ENCODE data around the gene NOP56. TPM values are rescaled to one million over a fixed set of nuclear protein-coding genes. Genes with fewer than 3 reads are reported as not detected.

NOP56 gene, protein sequence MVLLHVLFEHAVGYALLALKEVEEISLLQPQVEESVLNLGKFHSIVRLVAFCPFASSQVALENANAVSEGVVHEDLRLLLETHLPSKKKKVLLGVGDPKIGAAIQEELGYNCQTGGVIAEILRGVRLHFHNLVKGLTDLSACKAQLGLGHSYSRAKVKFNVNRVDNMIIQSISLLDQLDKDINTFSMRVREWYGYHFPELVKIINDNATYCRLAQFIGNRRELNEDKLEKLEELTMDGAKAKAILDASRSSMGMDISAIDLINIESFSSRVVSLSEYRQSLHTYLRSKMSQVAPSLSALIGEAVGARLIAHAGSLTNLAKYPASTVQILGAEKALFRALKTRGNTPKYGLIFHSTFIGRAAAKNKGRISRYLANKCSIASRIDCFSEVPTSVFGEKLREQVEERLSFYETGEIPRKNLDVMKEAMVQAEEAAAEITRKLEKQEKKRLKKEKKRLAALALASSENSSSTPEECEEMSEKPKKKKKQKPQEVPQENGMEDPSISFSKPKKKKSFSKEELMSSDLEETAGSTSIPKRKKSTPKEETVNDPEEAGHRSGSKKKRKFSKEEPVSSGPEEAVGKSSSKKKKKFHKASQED
- 390 and 441 TPM in 2 replicates for polyA plus RNA-seq (2014; cell fraction: cytosol; rRNA removed)
- 1,635 and 2,094 TPM in 2 replicates for polyA plus RNA-seq (2014; cell fraction: nucleus; rRNA removed)

DNA sequence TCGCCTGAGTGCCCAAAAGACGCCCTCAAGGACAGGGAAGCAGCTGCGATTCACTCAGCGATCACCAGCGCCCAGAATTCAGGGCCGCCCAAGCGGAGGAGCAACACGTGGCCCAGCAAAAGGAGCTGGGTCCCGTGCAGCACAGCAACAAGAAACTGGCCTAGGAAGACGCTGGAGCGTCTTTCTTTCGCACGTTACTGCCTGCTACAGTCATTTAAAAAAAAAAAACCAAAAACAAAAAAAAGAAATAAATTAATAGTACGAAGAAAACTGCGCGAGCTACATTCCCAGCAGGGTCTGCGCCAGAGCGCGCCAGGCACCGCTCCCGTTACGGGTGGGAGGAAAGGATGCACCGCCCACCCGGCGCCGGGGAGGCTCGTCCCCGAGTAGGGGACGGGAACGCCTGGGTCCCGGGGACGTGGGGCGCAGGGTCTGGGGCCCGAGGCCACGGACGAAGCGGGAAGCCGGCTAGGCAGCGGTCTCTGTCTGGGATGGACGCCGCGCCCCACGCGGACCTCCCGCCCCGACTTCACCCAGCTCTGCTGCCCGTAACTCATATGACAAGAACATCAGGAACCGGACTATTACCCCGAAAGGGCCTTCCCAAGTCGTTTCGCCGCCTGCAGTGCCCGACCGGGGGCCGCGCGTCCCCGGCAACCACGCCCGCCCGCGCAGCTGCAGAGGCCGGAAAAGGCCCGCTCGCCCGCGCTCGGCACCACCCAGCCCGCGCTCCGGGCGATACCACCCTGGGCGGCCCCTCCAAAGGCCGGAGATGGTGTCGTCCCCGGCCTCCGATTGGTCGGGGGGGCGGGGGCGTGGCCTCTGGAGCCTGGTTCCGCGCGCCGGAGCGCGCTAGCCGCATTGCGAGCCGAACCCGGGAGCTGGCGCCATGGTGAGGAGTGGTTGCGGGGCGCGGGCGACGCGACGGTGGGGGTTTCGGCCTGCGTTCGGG, at the start of gene NOP56:
TSS of gene NOP56 (plus strand) at position 861 of the 952 bp plus-strand sequence. CDS start at position 890, 29 bp downstream.
- peak; percentile 93 for DNase-seq (ENCODE audit: low spot score)

DNA sequence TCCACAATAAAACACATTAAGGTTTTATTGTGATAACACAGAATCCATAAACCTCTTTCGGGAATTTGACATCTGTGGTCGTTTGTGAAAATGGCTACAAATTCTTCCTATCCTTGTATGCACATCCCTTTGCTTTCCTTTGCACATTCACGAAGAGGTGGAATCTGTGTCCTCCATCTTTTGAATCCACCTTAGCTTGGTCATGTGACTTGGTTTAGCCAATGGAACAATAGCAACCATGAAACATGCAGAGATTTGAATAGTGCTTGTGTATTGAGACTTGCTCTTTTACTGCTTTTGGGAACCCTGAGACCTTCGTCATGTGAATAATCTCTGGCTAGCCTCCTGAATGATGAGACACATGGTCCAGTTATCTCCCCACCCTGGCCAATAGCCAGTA, 49.7 kb upstream of the NOP56 start:
- DNase-seq (ENCODE audit: low spot score), result peak; percentile 30

DNA sequence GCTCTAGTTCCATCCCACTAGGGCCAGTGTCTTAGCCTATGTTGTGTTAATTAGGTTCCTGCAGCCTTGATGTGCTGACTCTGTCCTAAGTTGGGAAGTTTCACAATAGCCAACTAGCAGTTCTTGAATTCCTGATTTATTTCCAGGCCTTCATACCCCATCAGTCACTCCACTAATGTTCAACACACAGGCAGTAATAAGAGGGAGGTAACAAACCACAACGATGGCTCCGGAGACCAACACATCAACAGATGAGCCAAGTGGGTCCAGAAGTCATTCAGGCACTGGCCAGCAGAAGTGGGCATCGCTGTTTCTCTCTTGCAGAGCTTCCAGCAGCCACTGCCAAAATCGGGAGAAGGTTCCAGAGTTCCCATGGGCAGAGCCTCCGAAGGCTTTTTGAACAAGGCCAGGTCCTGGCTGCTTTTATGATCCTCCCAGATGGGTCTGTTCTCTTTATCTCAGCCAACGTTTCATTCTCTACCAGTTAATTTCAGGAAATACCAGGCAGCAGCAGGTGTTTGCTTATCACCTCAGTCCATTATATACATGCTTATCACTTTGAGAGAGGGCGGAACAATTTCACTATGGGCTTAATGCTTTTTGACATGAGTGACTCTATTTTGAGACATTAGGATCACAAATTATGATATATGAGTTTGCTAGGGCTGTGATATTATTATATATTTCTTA, 48.5 kb upstream of the NOP56 start:
- peak; percentile 89 for DNase-seq (ENCODE audit: low spot score)

DNA sequence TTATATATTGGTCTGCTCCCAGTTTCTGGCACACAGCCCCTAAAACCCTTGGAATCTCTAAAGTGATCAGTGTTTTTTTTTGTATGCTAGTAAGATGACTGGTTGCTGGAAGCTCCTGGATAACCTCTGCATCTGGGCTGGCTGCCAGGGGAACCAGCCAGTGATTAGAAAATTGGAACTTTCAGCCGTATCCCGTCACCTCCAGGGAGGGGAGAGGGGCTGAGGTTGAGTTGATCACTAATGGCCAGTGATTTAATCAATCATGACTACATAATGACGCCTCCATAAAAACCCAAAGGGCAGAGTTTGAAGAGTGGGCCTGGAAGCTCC, 48.0 kb upstream of the NOP56 start:
- no peak for DNase-seq (ENCODE audit: low spot score)

DNA sequence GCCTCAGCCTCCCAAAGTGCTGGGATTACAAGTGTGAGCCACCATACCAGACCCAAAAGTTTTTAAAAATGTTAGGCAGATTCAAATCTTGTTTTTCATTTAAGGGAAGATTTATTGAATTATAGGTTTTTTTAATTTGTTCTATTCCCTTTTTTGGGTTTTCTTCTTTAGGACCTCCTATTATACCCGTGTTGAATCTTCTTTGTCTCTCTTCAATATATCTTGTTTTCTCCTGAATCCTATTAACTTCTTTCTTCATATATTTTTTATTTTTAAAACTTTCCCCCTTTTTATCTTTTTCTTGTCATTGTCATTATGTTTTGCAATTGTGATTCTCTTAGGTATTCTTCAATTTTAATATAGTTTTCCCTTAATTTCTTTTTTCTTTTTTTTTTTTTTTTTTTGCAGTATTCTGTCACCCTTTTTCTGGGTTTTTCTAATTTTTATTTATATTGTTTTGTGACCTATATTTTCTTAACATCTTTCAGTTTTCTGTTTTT, 45.9 kb upstream of the NOP56 start:
- no peak for DNase-seq (ENCODE audit: low spot score)

DNA sequence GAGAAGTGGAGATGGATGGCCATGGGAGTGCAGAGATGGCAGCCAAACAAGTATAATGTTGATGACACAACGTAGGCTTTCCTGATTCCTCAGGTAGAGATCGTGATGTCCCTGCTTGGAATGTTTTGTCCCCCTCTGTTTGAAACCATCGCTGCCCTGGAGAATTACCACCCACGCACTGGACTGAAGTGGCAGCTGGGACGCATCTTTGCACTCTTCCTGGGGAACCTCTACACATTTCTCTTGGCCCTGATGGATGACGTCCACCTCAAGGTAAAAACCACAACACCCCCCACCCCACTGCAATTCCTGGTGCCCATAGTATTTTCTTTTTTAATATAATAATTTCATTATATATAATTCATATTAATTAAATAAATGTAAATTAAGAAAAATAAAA, 42.1 kb upstream of the NOP56 start:
- DNase-seq (ENCODE audit: low spot score), result no peak

DNA sequence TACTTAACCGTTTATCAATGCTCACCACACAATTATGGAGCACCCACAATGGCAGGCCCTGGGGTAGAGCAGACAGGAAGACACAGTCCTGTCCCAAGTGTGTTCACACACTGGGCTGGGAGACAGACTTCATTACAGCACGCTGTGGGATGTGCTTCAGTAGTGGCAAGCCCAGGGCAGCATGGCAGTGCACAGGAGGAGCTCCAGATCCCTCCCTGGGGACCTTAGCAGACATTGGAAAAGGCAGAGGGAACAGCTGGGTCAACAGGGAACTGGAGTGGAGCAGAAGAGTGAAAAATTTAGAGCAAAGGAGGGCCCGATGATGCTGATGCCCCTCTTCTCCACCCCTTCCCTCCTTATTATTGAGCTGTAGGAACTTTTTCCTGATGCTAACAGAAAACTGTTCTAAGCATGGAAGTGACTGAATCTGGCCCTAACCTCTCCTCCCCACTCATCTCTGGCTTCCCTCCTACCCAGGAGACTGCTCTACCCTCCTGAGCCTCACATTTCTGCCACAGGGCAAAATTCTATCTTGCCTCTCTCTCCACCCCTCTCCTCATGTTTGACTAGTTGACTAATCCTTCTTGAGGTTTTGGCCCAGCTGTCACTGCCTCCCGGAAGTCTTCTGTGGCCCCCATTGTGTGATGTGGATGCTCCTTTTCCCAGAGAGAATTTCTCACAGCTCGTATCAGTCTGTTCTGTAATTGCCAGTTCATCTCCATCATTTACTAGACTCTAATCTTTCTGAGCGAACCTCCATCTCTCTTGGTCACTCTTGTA, 41.3 kb upstream of the NOP56 start:
- DNase-seq (ENCODE audit: low spot score), result peak; percentile 83

DNA sequence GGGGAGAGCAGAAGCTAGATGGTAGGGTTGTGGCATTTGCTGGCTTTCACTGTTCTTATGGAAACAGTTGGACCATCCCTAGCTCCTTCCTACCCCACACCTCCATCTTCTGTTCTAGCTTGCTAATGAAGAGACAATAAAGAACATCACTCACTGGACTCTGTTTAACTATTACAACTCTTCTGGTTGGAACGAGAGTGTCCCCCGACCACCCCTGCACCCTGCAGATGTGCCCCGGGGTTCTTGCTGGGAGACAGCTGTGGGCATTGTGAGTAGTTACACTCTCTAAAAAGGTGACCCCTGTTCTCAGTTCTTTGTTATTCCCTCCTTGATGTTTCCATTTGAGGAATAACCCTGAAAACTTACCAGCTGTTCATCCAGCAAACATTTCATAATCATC, 40.4 kb upstream of the NOP56 start:
- no peak for DNase-seq (ENCODE audit: low spot score)

DNA sequence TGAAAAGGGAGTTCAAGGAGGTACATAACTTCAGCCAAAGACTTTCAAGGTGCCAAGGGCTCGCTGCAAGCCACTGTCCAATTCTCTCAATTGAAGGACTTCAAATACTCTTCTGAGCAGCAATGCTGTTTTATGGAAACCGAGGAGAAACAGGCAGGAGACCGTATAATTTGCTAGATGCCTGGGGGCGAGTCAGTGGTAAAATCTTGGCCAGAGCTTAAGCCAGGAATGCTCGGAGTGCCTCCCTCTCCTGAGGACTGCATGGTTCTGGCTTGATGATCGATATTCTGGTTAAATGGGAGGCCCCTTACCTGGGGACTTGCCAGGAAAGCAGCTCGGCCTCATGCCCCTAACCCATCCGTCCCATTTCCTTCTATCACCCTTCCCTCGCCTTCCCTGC, 35.8 kb upstream of the NOP56 start:
- no peak for DNase-seq (ENCODE audit: low spot score)

DNA sequence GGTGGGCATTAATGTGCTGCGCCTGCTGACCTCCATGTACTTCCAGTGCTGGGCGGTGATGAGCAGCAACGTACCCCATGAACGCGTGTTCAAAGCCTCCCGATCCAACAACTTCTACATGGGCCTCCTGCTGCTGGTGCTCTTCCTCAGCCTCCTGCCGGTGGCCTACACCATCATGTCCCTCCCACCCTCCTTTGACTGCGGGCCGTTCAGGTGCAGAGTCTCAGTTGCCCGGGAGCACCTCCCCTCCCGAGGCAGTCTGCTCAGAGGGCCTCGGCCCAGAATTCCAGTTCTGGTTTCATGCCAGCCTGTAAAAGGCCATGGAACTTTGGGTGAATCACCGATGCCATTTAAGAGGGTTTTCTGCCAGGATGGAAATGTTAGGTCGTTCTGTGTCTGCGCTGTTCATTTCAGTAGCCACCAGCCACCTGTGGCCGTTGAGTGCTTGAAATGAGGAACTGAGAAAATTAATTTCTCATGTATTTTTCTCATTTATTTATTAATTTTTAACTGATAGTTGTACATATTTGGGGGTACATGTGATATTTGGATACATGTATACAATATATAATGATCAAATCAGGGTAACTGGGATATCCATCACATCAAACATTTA, 35.2 kb upstream of the NOP56 start:
- DNase-seq (ENCODE audit: low spot score), result no peak

DNA sequence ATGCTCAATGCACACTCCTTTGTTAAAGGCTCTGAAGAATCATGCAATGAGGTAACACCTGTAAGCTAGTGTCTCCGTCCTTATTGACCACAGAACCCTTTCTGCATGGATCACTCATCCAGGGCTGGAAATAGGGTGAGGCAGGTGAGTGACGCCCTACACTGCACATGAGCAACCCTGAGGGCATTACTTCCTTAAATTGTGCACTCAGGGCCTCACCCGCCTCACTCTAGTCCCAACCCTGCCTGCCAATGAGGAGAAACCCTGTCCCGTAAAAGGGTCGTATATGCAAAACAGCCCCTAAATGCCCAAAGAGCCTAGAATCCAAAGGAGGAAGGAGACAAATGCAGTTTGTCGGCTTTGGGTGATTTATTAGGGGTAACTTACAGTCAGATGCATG, 33.6 kb upstream of the NOP56 start:
- DNase-seq (ENCODE audit: low spot score), result no peak

DNA sequence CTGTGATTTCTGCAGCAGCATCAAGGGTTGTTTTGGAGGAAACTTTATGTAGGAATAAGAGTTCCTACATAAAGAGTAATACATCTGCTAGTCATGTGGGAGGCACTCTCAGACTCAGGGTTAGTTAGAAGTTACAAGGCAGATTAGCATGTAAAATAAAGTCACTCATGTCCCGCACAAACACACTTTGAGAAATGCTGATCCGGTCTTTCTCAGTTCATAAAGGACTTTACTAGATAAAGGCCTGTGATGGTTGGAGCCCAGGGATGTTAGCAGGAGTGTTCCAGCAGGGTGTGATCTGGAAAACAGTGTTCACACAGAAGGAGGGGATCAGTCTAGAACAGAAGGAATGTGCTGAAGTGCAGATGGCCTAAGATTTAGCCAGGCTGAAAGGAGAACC, 33.1 kb upstream of the NOP56 start:
- no peak for DNase-seq (ENCODE audit: low spot score)

DNA sequence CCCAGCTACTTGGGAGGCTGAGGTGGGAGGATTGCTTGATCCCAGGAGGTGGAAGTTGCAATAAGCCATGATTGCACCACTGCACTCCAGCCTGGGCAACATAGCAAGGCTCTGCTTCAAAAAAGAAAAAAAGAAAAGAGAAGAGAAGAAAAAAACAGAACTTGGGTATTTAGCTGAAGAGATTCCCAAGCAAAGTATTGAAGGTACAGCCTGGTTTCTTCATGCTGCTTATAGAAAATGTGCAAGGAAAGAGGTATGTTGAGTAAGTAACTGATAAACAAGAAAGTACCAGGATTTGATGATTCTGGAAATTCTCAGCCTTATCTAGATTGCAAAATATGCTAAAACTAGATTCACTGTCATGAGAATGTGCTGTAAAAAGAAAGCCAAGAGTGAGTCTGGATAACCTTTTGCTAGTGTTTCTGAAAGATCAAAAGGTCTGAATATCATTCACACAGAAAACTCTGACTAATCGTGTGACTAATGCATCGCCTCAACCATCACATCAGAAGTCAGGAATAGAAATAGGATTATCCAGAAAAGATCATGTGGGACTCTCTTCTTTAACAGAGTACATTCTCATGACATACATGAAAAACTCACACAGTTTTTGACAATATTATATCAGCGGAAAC, 32.4 kb upstream of the NOP56 start:
- no peak for DNase-seq (ENCODE audit: low spot score)

DNA sequence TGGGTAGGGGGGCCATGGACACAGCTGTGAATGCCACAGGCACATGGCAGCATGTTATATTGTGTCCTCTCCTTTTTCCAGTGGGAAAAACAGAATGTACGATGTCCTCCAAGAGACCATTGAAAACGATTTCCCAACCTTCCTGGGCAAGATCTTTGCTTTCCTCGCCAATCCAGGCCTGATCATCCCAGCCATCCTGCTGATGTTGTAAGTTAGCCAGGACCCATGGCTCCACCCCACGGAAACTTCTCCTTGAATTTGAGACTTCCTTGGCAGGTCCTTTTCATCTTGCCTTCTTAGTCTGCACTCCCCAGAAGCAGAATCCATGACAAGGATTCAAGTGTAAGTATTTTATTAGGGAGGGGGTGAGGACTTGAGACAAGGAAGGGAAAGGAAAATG, 28.2 kb upstream of the NOP56 start:
- DNase-seq (ENCODE audit: low spot score), result no peak

DNA sequence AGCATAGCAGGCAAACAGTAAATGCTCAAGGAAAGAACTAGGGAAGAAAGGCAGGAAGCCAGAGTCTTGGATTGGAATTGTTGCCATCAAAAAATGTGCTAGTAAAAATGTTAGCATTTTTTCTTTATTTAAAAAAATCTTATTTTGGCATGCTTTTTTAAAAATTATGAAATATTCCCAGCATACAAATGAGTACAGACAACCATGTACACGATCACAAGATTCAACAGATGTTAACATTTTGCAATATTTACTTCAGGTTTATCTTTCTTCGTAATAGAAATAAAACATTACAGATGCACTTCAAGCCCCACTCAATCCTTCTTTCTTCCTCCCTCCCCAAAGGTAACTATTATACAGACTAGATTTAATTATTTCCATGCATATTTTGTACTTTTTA, 27.4 kb upstream of the NOP56 start:
- DNase-seq (ENCODE audit: low spot score), result no peak

DNA sequence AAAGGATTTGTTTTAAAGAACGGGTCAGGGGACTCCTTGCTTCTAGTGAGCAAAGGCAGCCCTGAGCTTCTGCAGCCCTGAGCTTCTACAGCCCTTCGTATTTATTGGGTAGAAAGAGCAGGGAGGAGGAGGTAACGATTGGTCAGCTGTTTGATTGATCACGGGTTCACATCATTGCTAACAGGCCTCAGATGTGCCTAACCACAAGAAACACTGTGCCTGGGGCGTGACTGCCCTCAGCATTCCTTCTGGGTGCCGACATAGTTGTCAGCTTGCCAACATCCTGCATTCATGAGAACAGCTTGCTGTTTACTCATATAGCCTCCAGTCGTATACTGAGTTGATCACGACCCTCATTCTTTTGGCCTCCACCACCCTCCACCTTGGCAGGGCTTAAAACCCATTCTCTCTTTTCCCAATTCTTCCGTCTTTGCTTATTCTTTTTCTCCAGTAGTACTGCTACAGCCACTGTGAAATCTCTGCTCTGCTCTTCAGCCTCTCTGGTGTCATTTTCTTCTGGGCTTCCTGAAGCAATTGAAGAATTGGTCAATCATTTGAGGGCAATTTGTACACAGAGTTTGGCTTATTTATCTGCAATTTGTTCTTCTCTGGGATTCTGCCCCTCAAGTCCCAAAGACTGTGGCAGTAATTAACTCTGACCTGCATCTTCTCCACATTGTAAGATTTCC, 25.4 kb upstream of the NOP56 start:
- DNase-seq (ENCODE audit: low spot score), result no peak

DNA sequence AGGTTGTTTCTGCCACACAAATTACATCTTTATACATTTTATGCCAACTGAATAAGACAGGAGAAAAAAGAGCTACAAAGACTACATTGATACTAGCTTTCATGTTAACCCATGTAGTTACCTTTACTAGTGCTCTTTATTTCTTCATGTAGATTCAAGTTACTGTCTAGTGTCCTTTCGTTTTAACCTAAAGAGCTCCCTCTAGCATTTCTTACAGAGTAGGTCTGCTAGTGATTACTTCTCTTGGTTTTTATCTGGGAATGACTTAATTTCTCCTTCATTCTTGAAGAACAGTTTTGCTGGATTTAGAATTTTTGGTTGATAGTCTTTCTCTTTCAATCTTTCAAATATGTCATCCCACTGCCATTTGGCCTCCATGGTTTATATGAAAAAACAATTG, 21.2 kb upstream of the NOP56 start:
- DNase-seq (ENCODE audit: low spot score), result no peak

DNA sequence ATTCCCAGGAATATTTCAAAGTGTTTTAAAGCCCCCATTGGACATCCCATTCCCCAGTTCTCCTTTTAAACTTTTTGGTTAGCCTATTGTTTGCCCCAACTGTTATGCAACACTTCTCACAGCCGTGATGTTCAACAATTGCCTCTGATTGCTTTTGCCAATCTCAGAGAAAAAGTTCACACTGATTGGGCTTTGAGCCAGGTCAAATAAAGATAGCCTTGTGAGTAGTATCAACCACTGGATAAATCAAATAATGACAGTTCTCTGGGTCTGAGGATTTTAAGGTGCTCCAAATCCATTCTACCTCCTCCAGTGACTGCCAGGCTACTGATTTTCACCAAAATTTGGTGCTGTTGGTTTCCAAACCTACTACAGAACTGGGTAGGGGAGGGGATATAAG, 19.1 kb upstream of the NOP56 start:
- DNase-seq (ENCODE audit: low spot score), result no peak

DNA sequence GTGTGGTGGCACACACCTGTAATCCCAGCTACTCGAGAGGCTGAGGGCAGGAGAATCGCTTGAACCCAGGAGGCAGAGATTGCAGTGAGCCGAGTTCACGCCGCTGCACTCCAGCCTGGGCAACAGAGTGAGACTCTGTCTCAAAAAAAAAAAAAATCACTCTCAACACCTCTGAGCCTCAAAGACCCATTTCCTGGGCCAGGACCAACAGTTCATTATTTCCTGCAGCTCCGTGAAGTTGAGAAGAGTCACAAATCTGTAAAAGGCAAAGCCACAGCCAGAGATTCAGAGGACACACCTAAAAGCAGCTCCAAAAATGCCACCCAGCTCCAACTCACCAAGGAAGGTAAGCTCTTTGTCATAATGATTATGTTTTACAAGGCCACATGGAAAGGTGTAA, 15.2 kb upstream of the NOP56 start:
- DNase-seq (ENCODE audit: low spot score), result no peak
